T-helper 2 cell treated with Interferon-gamma antibody and Interleukin-4, amounts not matched to agents 100 ng/mL and 5 ng/mL, for 36 hours (primary cell): Measurements from ENCODE around the gene PHYHIPL. TPM values are rescaled to one million over a fixed set of nuclear protein-coding genes. Genes with fewer than 3 reads are reported as not detected.

Source experiments
- intact Hi-C: fragments of 100-400 bp; cut with micrococcal nuclease; formaldehyde crosslinking; loops from one replicate; pipeline ENCODE4 v1.15.1; 2023
- total RNA-seq: library from RNA; stranded (reverse); gene quantifications from 2 replicates; pipeline ENCODE4 v1.2.3, GENCODE V29; 2022

PHYHIPL gene
- total RNA-seq: not detected in 2 replicates

DNA sequence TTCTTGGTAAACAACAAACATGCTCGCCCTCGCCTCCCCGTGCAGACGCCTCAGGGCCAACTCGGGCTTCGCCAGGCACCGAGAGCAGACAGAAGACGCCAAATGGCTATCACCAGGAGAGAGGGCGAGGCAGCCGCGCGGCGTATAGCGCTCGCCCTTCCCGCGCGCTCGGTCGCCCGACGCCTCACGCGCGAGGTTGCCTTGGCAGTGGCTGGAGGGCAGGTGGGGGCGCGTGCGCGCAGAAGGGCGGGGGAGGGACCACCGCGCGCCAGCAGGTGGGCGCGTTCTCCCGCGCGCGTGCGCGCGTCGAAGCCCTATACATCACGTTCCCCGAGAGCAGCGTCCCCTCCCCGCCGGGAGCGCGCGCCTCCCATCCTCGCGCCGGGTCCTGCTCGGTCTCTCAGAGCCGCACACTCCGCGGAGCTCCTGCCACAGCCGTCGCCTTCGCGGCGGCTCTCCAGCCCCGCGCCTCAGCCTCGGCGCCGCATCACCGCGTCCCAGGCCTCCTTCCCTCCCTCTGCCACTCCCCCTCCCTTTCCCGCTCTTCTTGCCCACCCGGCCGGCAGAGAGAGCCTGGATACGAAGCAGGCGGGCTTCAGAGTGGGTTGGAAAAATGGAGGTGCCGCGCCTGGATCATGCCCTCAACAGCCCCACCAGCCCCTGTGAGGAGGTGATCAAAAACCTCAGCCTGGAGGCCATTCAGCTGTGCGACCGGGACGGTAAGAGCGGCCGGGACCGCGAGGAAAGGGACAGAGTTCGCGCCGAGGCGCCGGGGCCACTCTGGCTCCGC is at the start of gene PHYHIPL:
Gene PHYHIPL (plus strand): TSS at position 403 of the 790 bp plus-strand sequence. CDS start 211 bp downstream, at position 614.
- intact Hi-C loops: no loop called here

DNA sequence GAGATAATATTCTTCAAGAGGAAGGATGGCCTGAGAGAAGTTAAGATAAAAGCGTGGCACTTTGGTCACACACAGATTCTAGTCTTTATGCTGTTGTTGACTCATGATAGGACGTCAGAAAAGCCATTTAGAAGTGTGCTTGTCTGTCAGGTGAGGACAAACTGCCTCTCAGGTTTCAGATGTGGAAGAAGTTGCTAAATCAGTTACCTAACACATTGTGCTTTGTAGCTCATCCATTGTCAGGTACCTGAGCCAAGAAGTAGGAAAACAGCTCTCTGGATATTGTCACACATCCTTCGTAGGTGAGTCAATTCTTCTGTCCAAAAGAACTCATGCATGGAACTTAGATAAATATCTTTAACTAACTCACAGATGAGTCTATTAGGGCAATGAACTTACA is 49.5 kb upstream of the PHYHIPL start:
- intact Hi-C loops: no loop called here

DNA sequence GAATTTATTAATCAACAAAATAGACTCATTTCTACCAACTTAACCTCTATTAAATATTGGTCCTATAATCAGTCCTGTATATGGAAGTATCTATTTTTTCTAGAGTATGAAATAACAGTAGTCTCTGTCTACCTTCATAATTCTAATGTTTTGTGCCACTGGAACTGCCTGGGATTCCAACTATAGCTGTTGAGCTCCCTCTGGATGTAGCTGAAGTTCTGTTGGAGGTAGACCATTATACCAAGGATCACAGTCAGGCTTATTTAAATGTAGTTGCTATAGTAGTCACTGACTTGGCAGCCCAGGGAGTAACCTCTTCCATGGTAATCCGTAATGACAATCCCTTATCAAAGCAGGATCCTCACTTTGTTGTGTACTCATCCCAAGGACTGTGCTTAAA is 48.5 kb upstream of the PHYHIPL start:
- intact Hi-C loops: no loop called here

DNA sequence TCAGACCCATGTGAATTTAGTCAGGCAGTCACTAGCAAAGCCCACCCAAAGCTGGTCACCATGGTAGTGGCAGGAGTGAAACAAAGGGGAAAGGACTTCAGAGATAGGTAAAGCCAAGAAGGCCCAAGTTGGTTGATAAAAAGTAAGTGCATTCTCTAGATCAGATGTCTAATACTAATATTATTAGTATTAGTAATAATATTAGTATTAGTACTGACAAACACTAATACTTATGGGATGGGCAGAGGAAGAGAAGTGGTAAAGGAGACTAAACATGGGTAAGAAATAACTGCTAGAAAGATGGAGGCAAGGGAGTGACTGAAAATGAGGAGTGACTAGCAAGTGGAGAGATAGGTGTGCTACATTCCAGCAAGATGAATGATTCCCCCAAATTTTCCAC is 46.6 kb upstream of the PHYHIPL start:
- intact Hi-C loops: no loop called here

DNA sequence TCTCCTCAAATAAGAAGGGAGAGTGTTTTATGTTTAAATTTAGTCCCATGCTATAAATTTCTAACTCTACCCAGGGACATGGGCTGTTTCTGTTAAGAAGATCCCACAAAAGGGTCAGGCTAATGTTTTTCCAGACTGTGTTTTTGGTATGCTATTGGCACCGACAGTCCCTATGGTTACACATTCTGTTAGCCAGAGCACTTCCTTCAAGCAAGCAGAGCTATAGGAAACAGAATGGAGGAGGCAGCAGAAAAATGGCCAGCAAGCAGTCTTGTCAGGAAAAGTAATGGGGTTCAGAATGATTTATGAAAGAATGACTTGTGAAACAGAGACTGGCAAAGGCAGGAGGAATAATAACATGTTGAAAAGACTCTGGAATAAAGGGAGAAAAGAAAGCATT is 44.8 kb upstream of the PHYHIPL start:
- intact Hi-C loops: no loop called here

DNA sequence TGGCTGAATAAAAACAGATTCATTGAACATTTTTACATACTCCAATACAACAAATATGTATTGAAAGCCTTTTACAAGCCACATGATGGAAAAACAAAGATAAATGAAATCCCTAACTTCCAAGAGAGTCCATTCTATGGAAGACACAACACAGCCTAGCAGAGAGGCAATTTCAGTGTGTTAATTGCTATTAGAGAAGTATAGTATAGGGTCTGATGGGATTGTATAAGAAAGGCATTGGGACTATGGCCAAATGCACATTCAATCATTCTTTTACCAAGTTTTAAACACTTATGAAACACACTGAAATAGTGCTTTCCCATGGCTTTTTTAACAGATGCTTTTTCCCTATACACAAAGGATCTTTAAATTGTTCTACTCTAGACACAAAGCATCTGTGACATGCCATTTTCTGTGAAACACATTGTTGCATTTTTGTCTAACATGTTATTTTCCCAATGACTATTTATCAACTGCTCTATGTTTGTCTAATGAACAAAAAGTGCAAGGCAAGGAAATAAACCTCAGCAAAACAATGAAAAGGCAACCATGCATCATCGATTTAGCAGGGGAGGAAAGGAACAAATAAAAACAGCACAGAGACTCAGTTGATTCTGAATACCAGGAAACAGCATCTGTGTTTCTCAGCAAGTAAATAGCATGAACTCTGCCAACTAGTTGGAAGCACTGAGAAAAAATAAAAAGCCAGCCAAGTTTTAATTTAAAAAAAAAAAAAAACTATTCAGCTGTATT is 42.4 kb upstream of the PHYHIPL start:
- intact Hi-C loops: no loop called here

DNA sequence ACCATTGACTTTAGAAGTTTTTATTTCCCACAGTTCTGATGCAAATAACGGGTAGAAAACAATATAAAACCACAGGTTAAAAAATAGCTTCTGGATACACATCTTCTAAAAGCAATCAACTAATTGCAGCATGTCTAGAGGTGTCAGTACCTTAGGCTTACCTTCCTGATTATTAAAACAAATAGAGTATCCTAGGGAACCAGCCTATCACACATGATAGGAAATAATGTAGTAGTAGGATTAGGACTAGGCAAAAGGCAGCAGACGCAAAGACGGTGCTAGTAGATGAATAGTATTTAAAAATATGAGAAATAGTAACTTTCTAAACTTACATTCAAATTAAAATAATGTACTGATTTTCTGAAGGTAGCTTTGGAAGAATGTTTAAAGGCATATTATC is 41.7 kb upstream of the PHYHIPL start:
- intact Hi-C loops: no loop called here

DNA sequence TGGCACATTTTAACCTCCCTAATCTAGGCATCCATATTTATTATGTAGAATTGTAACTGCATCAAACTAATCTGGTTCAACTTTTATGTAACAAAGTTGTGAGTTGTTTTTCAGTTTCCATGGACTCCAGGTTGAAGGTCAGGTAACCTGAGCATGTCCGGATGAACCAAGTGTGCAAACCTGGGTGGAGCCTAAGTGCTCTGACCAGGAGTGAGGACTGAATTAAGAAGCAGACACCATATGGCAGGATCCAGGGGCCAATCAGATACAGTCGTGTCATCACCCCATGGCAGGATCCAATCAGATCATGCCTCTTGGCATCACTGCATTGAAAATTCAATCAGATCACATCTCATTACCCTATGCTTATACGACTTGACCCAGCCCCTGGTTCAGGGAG is 41.2 kb upstream of the PHYHIPL start:
- intact Hi-C loops: no loop called here

DNA sequence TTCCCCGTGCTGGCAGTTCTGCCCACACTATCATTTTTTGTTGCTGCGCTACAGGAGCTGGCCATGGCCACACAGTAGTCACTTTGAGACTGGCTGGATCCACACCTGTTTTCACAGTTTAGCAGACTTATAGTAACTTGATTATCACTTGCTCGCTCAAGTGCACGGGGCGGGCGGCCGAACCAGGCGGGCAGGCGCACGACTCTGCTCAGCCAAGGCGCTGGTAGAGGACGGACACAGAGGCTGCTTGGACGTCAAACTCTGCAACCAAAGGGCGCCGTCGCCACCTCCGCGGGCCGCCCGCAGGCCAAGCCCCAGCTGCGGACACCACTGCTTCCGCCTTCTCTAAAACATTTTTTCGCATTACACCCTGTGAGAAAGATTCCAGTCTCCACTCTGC is 38.4 kb upstream of the PHYHIPL start:
- intact Hi-C loops: no loop called here

DNA sequence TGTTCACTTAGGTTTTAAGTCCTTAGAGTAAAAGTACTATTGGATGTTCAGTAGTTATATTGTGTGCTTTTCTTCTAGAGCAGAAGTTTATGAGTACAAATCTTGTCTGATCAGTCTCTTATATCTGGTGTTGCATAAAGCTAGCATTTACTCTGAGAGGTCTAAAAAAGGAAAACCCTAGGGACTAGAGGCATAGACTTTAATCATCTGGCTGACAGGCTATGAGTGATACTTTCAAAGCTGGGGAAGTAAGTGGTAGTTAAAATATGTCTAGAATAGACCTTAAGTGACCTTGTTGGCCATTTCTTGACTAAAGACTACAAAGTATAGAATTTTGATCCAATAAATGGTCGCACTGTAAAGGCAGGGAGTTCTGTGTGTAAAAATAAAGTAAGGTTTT is 32.9 kb upstream of the PHYHIPL start:
- intact Hi-C loops: no loop called here

DNA sequence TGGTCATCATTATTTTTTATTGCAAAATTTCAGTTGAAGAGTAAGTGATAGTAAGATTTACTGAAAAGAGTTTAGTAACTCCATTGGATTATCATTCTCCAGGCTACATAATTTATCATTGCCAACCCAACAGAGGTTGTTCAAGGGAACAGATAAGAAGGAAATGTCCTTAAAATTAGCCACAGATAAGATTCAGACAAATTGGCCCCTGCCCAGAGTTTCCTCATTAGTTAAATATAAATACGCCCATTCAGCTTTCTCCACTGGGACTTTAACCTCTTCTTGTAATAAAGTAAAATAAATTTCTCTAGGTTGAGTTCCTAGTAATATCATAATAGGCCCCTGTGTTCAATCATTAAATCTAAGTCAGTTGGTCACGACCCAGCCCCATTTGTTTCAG is 27.7 kb upstream of the PHYHIPL start:
- intact Hi-C loops: no loop called here

DNA sequence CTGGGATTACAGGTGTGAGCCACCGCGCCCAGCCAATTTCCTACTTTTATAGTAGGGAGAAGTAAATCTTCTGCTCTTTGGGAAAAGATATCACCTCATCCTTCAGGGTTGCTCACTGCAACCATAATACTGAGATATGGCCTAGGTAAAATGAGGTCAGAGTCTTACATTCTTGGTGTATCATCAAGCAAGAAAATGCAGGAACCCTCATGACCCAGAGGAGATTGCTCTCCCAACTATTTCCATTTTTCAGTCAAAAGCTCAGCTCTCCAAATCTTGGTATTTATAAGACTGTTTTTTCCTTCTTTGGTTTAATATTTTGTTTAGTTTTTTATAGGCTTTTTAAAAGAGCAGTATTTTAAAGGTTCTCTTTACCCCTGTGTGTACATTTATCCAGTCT is 20.9 kb upstream of the PHYHIPL start:
- intact Hi-C loops: no loop called here

DNA sequence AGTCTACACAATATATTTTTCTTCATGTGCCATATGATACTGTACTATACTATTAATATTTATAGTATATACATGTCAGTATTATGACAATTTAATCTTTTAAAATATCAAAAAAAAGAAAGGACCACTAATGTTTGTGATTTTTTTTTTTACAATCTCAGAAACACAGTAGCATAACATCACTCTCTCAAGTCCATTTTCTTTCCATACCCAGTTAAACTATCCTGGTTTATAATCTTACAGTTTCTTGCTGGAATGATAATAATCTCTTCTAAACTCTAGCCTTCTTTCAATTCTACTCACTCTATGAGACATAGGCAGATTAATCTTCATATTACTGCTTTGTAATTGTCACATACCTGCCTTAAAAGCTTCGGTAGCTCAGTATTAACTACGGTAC is 8.9 kb upstream of the PHYHIPL start:
- intact Hi-C loops: no loop called here

DNA sequence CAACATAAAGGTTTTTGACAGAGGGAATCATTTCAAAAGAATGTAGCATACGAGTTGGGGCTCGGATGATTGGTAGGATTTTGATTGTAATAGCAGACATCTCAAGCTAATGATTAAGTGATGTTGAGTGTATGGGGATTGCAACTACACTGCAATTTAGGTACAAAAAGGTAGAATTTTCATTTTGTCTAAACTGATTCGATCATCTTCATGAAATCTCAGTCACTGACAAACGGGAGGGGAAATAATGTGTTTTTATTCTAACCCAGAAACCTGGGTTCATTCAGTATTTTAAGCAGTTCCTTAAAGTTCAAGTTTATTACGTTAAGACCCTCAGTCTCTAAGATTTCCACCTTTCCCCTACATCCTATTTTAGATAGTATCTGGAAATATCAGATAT is 3.9 kb upstream of the PHYHIPL start:
- intact Hi-C loops: no loop called here

DNA sequence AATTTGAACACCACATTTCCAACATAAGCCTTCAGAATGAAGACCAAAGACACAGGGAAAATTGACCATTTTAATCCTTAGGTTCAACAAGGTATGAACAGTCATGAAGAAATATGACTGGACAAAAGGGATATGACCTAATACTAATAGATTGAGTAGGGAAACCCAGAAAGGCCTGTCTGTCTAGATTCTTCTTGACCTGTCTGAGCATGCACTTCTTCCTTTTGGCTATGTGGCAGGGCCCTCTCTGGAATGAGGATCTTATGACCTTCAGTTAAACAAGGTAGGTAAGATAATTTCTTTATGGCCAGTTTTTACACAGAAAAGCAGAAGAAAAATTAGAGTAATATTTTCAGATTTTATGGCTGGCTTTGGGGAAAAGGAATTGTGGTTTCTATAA is 3.0 kb upstream of the PHYHIPL start:
- intact Hi-C loops: no loop called here

DNA sequence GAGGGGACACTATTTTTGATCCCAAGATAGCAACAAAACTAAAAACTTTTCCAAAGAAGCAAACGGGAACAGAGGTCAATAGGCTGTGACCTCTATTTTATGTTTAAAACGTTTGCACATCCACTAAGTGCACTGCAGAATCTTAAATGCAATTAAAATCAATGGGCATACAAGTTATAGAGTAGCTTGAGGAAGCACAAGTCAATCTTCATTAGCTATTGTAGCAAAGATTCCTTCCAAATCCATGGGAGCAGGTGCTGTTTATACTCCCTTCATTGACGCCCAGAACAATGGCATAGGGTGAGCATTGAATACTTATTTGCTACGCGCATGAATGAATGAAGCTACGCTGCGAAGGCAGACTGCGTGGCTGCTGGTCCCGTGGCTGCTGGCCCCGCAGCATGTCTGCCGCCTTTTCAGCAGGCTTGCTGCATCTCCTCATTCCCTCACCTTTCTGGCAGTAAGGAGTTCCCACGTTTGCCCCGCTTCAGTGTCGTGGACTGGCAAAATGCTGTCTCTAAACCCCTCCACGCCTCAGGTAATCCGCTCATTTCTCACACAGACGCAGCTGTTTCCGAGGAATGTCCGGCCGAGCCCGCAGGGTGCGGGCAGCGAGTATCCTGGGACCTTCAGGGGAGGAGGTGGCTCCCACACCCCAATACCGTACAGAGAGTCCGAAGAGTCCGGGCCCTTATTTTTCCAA is 754 bp upstream of the PHYHIPL start:
- intact Hi-C loops: no loop called here

DNA sequence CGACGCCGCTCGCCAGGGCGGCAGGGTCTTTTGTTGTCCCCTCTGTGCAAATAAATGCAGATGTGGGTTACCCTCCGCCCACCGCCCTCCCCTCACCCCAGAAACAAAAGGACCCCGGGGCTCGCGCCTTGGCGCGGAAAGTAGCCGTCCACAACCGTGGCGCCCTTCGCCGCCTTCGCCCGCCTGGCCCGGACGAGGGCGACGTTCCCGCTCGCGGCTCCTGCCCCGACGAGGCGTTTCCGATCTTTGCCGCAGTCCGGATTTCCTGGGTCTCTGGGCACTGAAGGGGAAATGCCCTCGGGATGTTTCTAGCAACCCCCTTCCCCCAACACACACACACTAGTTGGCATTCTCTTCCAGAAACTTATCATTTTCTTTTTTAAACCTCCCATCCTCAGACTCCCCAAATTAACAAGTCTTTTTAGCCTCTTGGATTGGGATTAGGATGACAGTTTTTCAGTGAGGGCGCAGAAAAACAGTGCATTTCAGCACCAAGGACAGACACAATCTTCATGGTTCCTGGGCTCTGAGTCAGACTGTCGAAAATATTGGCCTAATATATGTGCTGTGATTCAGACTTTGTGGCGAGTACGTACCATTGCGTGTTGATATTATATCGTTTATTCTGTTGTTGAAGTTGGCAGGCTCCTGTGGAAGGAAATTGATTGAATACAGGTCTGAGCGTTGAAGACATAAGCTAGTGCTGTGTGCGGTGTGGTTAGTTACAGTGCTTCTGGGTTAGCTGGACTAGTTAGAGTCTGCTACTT is 771 bp downstream of the PHYHIPL start:
- intact Hi-C loops: no loop called here

DNA sequence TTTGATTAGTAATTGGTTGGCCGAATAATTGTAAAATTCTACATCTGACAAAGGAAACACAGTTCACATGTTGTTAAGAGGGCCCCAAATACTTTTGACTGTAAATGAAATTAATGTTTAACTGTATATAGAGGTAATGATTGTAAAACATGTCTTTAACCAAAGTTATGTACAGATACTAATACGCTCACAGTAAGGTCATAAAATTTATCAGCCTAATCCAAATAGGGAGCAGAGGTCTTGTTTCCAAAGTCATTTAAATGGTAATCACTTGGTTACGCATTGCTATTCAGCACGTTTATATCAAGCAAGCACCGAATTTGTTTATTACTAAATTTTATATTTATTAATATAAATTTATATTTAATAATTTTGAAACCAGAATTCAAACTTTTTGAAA is 1.4 kb downstream of the PHYHIPL start:
- intact Hi-C loops: no loop called here

DNA sequence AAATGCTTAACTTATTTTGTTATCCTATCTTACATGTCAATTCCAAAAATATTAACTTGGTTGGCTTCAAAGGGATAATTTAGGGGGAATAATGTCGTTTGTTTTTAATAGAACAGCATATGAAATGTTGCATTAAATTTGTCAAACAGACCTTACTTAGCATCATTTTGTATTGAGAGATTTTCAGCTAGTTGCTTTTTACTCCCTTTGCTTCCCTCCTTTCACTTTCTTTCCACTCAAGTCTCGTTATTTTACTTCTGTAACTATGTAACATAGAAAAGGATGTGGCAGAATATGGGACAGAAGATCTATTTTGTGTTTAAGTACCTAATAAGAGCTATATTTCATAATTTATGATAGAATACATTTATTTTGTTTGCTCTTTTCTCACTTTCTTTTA is 2.6 kb downstream of the PHYHIPL start:
- intact Hi-C loops: no loop called here

DNA sequence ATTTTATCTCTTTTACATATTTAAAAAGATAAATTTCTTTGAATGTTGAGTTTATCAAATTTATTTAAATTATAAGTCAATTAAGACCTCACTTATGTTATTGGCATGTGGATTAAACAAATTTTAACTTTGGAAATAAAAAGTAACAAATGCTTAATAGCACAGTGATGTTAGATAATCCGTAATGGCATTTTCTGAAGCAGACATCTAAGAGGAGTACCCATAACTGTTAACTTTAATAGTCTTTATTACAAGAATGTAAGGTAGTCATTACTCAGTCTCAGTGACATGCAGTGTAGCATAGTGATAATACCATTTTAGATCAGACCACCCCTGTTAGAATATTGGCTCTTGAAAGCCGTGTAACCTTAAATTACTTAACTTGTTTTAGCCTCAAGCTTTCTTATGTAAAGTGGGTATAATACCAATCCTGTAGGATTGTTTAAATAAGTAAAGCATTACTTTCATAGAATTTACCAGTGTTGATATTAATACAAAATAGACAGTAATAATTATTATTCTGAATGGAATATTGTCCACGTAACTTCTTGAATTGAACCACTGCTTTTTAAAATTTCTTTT is 4.3 kb downstream of the PHYHIPL start:
- intact Hi-C loops: no loop called here

DNA sequence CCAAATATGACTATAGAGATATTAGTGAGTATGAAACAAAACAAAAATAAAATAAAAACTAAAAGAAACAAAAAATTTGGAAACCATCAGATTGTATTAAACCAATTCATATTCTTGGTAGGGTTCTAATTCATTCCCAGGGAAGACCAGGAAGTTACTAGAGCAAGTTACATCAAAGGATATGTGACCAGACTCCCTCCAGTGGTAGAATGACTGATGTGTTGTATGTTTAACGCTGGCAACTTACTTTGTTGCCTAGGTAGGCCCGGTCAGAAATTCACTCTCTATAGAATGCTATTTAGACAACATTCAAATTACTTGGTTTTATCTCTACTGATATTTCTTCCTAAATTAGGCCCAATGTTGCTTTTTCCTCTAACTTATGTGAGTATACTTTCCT is 5.2 kb downstream of the PHYHIPL start:
- intact Hi-C loops: no loop called here
